ENCODE data around the gene KRTAP5-4.
"Not testable (repeated sequence)": the region's sequence is repeated elsewhere in the genome, so short reads cannot be mapped to it uniquely, and the experiment has no call there.

DNA sequence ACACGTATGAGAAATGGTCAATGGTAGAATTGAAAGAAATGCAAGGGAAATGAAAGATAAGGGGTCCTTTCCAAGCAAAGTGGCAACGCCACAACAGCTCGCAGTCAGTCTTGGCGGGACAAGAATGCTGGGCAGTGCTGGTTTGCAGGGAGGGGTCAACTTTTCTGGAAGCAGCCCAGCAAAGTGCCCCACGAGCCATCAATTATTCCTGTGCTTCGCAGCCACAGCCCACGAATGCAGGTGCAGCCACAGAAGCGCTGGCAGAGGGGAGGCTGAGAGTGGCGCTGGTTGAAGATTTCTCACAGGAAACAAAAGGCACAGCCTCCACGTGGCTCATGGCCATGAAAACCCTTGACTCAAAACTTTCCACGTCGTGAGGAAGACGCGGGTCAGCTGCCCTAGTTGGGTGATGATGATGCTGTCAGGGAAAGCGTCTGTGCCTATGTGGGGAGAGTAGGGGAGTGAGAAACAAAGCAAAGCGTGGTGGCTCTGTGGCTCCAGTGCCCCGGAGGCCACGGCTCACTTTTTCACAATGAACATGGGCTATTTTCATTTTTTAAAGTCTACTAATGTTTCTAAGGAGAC lies 40.9 kb upstream of the KRTAP5-4 start:
- not testable (repeated sequence) for TF ChIP-seq POLR2A, POLR2AphosphoS5 (IDR thresholded peaks at IDR 0.05)
- TF ChIP-seq, protein P1, sequence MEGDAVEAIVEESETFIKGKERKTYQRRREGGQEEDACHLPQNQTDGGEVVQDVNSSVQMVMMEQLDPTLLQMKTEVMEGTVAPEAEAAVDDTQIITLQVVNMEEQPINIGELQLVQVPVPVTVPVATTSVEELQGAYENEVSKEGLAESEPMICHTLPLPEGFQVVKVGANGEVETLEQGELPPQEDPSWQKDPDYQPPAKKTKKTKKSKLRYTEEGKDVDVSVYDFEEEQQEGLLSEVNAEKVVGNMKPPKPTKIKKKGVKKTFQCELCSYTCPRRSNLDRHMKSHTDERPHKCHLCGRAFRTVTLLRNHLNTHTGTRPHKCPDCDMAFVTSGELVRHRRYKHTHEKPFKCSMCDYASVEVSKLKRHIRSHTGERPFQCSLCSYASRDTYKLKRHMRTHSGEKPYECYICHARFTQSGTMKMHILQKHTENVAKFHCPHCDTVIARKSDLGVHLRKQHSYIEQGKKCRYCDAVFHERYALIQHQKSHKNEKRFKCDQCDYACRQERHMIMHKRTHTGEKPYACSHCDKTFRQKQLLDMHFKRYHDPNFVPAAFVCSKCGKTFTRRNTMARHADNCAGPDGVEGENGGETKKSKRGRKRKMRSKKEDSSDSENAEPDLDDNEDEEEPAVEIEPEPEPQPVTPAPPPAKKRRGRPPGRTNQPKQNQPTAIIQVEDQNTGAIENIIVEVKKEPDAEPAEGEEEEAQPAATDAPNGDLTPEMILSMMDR (IDR thresholded peaks at IDR 0.05) = not testable (repeated sequence)

Data from prostate gland (tissue), 2 donors.